Activated CD4-positive, alpha-beta T cell treated with anti-CD3 and anti-CD28 coated beads, Interleukin-2, amount 10 ng/mL, durations not matched to agents 7 days and 5 days (primary cell): ENCODE results near the gene LCLAT1. TPM values are rescaled to one million over a fixed set of nuclear protein-coding genes. Genes with fewer than 3 reads are reported as not detected.

Experiments used
- CTCF ChIA-PET: fragments of 350-600 bp; sonication (Branson Sonifier 250); formaldehyde crosslinking; loops from one replicate; lab custom pipeline; 2021; ENCODE audit warnings: antibody characterized with exemption; lab: Charles Lee
- POLR2A ChIA-PET: fragments of 350-600 bp; sonication (Branson Sonifier 250); formaldehyde crosslinking; loops from one replicate; lab custom pipeline; 2021; ENCODE audit warnings: antibody characterized with exemption; lab: Charles Lee
- DNase-seq: peaks from one replicate; pipeline ENCODE4 v3.0.0-alpha.2; 2020
- H3K27ac Mint-ChIP-seq: one replicate; pipeline ENCODE4 v1.8.0; 2021; ENCODE audit warnings: mild to moderate bottlenecking, moderate library complexity, mixed read lengths
- H3K27me3 Mint-ChIP-seq: one replicate; pipeline ENCODE4 v1.8.0; 2021; ENCODE audit warnings: mixed read lengths
- H3K36me3 Mint-ChIP-seq: one replicate; pipeline ENCODE4 v1.8.0; 2021; ENCODE audit warnings: low read depth, mixed read lengths
- H3K4me1 Mint-ChIP-seq: one replicate; pipeline ENCODE4 v1.8.0; 2021; ENCODE audit warnings: mixed read lengths
- H3K4me3 Mint-ChIP-seq: one replicate; pipeline ENCODE4 v1.8.0; 2021; ENCODE audit warnings: mild to moderate bottlenecking, moderate library complexity, mixed read lengths
- H3K9me3 Mint-ChIP-seq: one replicate; pipeline ENCODE4 v1.8.0; 2021; ENCODE audit warnings: mixed read lengths
- total RNA-seq, 2 experiments: library from RNA; stranded (reverse); gene quantifications; one replicate each; pipeline ENCODE4 v1.2.3, GENCODE V29; 2021

LCLAT1 gene
- total RNA-seq, 2 experiments from 2014 or later = 20.7 to 24.6 TPM

DNA sequence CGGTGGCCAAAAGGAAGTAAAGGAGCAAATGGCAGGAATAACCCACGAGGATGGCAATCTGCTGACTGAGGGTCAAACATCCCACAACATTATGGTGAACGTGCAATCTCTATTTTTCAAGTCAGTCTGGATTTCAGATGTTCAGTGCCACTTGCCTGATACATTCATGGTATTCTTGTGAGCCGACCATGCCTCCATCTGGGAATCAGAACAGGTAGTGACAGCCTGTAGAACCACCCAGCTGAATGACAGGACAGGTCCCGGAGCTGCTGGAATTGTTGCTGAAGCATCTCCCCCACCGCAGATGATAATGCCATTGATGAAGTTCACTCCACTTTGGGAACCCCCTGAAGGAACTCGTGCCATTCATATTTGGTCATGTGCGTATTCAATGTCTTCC, 237.0 kb downstream of the LCLAT1 start:
- no peak for DNase-seq
- H3K27ac Mint-ChIP-seq = no peak overlapping the region
- ChIA-PET CTCF (no interaction called here), POLR2A (no interaction called here)
- no peaks in the 10 kb centered on the region for H3K27me3 Mint-ChIP-seq
- H3K4me1 Mint-ChIP-seq = no peaks in the 10 kb centered on the region
- H3K36me3 Mint-ChIP-seq = no peaks in the 10 kb centered on the region
- no peak overlapping the region for H3K4me3 Mint-ChIP-seq
- H3K9me3 Mint-ChIP-seq = no peaks in the 10 kb centered on the region

DNA sequence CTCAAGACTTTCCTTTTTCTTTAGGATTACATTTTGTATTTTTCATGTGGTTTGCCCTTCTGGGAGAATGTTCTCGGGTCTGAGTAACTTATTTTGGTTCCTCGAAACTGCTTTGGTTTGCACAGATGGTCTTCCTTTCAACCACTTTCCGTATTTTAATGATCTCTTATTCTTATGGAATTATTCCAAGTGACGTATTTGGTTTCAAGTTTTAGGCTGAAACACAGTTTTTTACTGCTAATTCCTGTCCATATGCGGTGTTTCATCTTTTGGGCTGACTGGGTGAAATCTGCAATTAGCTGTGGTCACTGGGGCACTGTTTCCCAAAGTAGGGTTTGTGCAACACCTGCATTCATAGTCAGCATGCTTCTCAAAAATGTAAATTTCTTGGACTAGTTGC, 237.5 kb downstream of the LCLAT1 start:
- ChIA-PET CTCF (no interaction called here), POLR2A (no interaction called here)
- H3K4me3 Mint-ChIP-seq = no peak overlapping the region
- no peak overlapping the region for H3K27ac Mint-ChIP-seq
- no peaks in the 10 kb centered on the region for H3K4me1 Mint-ChIP-seq
- DNase-seq = no peak
- H3K27me3 Mint-ChIP-seq = no peaks in the 10 kb centered on the region
- H3K36me3 Mint-ChIP-seq = no peaks in the 10 kb centered on the region
- H3K9me3 Mint-ChIP-seq = no peaks in the 10 kb centered on the region

DNA sequence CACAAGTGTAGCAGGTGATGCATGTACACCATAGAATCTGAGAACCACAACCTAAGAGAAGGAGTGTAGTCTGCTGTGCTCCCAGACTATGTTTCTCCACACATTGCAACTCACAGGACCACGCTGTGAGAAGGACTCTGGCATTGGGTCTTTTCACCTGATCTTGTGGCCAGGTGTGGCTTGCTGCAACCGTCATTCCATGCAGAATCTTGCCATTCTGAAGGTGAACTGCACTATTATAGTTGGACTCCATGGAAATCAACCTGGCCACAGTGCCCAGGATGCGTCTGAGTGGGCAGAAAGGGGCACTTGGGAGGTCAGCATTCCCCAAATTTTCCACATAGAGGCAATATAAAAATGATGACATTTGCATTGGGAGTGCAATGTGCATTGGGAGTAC, 237.9 kb downstream of the LCLAT1 start:
- Mint-ChIP-seq H3K4me3 (no peak overlapping the region), H3K27ac (no peak overlapping the region), H3K36me3 (no peaks in the 10 kb centered on the region), H3K27me3 (no peaks in the 10 kb centered on the region), H3K4me1 (no peaks in the 10 kb centered on the region), H3K9me3 (no peaks in the 10 kb centered on the region)
- ChIA-PET POLR2A (no interaction called here), CTCF (interaction anchor here (3.4 kb wide), 1 partner anchor 26 kb away, joined by 19 read pairs; no protein-coding TSS in a partner anchor)
- DNase-seq = no peak

DNA sequence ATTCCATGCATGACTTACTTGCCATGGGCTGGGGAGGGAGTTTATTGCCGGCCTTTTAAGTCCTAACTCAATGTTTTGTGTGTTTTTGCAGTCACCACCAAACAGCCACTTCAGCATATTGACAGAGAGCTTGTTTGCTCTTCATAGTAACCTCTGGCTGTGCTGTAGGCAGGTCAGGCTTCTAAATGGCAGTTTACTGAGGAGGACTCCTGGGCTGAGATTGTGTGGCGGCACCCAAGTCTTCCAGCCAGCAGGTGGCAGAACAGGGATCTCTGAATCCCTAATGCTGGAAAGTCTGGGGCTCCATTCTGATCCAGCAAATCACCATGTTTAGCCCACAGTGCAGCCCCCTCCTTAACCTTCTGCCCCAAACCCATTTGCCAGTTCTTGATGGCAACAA, 239.0 kb downstream of the LCLAT1 start:
- ChIA-PET POLR2A (no interaction called here), CTCF (interaction anchor here (0.7 to 3.4 kb wide), 4 partner anchors 10 to 521 kb away, joined by 3 to 19 read pairs (median 6); no protein-coding TSS in a partner anchor)
- H3K4me1 Mint-ChIP-seq = no peaks in the 10 kb centered on the region
- H3K9me3 Mint-ChIP-seq = no peaks in the 10 kb centered on the region
- H3K27me3 Mint-ChIP-seq = no peaks in the 10 kb centered on the region
- no peak overlapping the region for H3K27ac Mint-ChIP-seq
- no peak for DNase-seq
- no peak overlapping the region for H3K4me3 Mint-ChIP-seq
- no peaks in the 10 kb centered on the region for H3K36me3 Mint-ChIP-seq

DNA sequence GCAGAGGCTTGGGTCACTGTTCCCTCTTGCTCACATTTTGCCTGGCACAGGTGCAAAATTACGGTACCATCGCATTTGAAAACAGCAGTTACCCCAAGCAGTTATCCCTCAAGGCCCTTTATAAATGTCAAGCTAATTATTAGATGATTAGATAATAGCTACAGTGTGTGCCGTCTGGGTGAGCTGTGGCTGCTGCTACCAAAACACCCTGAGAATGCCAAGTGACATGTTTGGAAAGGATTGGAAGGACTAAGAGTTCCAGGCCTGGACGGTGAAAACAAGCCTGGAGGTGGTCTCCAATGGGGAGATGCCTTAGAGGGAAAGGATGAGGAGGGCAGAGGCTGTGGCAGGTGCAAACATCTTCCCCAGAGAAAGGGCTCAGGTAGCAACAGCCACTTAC, 239.6 kb downstream of the LCLAT1 start:
- no peak overlapping the region for H3K27ac Mint-ChIP-seq
- H3K4me3 Mint-ChIP-seq = no peak overlapping the region
- H3K9me3 Mint-ChIP-seq = no peaks in the 10 kb centered on the region
- H3K4me1 Mint-ChIP-seq = no peaks in the 10 kb centered on the region
- H3K27me3 Mint-ChIP-seq = no peaks in the 10 kb centered on the region
- CTCF ChIA-PET = interaction anchor here (0.7 to 3.4 kb wide), 4 partner anchors 9 to 522 kb away, joined by 3 to 19 read pairs (median 6); no protein-coding TSS in a partner anchor
- no peak for DNase-seq
- no peaks in the 10 kb centered on the region for H3K36me3 Mint-ChIP-seq
- POLR2A ChIA-PET = no interaction called here

DNA sequence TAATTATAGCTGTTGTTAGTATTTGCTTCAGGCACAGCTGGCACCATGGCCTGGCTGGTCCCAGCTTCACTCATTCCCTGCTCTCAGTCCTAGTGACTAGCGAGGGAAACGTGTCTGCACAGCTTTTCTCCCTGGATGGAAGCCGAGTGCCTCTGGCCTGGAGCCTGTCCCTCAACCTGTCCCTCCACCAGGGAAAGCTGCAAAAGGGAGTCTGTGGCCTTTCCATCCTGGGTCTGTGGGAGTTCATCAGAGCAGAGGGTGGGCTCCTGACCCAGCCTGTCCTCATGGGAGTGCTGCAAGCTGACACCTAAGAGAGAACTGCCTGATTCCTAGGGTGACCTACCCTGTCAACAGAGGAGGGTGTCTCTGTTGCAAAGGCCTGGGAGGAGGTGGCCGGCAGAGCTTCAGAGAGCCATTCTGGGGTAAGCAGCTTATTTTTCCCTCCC, 241.9 kb downstream of the LCLAT1 start:
- POLR2A ChIA-PET = no interaction called here
- no peak overlapping the region for H3K4me3 Mint-ChIP-seq

DNA sequence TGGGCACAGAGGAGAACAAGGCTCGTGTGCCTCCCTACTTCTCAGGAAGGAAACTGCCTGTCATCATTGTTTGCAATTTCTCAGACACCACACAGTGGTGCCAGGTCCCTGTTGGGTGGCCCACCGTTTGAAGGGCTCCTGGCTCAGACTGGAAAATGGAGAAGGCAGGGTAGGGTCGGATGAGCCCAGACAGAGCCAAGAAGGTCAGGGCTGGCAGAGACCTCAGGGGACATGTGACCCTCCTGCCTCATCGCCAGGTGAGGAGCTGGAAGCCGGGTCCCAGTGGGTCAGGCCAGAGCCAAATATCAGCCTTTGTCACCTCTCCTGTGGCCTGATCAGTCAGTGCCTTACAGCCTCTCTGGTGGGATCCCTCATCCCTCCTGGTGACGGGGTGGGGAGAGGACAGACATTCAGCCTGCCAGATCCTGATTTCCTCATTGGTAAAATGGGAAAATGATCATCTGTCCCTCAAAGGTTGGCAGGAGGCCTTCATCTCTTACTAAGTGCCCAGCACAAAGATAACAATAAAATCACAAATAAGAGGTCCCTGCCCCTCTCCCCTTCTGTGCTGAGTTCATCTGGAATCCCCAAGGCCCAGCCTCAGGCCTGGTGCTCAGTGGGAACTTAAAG, 242.6 kb downstream of the LCLAT1 start:
- no peak overlapping the region for H3K4me3 Mint-ChIP-seq
- no peaks in the 10 kb centered on the region for H3K36me3 Mint-ChIP-seq
- no peak for DNase-seq
- no peaks in the 10 kb centered on the region for H3K4me1 Mint-ChIP-seq
- ChIA-PET POLR2A (no interaction called here), CTCF (interaction anchor here (0.9 to 1.3 kb wide), 5 partner anchors 16 to 475 kb away, joined by 3 to 5 read pairs (median 3); no protein-coding TSS in a partner anchor)
- no peaks in the 10 kb centered on the region for H3K9me3 Mint-ChIP-seq
- no peak overlapping the region for H3K27ac Mint-ChIP-seq
- H3K27me3 Mint-ChIP-seq = no peaks in the 10 kb centered on the region

More for the DNA sequence above, 241.9 kb downstream of the LCLAT1 start:
- Mint-ChIP-seq H3K27me3 (no peaks in the 10 kb centered on the region), H3K27ac (no peak overlapping the region), H3K9me3 (no peaks in the 10 kb centered on the region), H3K36me3 (no peaks in the 10 kb centered on the region), H3K4me1 (no peaks in the 10 kb centered on the region)
- DNase-seq = no peak
- CTCF ChIA-PET = interaction anchor here (0.5 to 1.3 kb wide), 7 partner anchors 13 to 474 kb away, joined by 3 to 5 read pairs (median 3); no protein-coding TSS in a partner anchor

DNA sequence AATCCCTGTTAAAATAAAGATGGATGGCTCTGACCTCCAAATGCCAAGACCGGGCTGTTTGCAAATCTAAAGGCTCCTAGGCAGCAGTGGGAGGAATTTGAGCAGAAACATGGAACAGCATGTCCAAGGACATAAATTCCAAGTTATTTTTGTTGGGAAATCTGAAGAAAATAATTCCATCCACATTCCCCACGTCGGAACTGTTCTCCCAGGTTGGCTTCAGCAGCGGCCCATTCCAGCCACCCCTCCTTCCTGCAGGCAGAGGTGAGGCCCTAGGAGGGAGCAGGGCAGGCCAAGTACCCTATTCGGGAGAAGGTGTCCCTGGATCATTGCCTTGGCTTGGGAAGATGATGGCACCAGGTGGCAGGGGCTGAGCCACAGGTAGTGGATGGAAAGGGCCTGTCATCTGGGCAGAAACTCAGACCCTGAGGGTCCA, 243.1 kb downstream of the LCLAT1 start:
- H3K9me3 Mint-ChIP-seq = no peaks in the 10 kb centered on the region
- no peaks in the 10 kb centered on the region for H3K4me1 Mint-ChIP-seq
- no peak overlapping the region for H3K4me3 Mint-ChIP-seq
- H3K27me3 Mint-ChIP-seq = no peaks in the 10 kb centered on the region
- ChIA-PET CTCF (no interaction called here), POLR2A (no interaction called here)
- H3K27ac Mint-ChIP-seq = no peak overlapping the region
- DNase-seq = no peak
- no peaks in the 10 kb centered on the region for H3K36me3 Mint-ChIP-seq

DNA sequence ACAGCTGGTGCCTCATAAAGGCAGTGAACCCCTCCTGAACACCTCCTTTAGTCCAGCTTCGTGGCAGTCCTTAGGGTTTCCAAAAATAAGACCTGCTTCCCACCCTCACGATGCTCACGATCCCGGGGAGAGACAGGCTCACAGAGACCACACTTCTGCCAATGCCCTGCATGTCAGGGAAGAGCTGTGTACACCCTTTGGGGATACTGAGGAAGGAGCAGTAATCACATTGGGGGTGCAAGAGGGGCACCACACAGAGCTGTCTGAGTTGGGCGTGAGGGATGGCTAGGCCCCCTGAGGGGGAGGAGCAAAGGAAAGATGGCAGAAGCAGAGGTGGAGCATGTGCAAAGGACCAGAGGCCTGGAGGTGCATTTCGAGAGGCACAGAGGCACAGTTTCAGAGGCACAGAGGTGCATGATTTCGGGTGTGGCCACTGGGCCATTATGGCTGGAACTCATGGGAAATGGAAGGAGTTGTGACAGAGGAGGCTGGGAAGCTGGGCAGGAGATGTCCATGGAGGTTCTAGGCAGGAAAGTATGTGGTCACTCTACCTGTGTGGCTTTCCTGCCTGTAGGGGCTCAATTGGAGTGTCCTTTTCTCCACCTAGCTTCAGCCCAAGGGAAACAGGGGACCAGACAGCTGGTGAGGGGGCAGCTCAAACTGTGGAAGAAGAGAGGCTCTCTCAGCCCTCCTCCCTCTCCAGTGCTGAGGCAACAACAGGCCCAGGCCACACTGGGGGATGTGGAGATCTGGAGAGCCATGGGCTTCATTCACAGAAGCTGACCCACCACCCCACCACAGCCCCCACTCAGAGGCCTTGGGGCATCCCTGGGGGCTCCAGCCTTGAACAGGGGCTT, 244.3 kb downstream of the LCLAT1 start:
- Mint-ChIP-seq H3K9me3 (no peaks in the 10 kb centered on the region), H3K27ac (no peak overlapping the region), H3K27me3 (no peaks in the 10 kb centered on the region), H3K4me1 (no peaks in the 10 kb centered on the region), H3K4me3 (no peak overlapping the region), H3K36me3 (no peaks in the 10 kb centered on the region)
- POLR2A ChIA-PET = no interaction called here
- CTCF ChIA-PET = interaction anchor here (1.1 to 1.6 kb wide), 2 partner anchors 16 to 20 kb away, joined by 4 to 7 read pairs; no protein-coding TSS in a partner anchor
- DNase-seq = no peak

DNA sequence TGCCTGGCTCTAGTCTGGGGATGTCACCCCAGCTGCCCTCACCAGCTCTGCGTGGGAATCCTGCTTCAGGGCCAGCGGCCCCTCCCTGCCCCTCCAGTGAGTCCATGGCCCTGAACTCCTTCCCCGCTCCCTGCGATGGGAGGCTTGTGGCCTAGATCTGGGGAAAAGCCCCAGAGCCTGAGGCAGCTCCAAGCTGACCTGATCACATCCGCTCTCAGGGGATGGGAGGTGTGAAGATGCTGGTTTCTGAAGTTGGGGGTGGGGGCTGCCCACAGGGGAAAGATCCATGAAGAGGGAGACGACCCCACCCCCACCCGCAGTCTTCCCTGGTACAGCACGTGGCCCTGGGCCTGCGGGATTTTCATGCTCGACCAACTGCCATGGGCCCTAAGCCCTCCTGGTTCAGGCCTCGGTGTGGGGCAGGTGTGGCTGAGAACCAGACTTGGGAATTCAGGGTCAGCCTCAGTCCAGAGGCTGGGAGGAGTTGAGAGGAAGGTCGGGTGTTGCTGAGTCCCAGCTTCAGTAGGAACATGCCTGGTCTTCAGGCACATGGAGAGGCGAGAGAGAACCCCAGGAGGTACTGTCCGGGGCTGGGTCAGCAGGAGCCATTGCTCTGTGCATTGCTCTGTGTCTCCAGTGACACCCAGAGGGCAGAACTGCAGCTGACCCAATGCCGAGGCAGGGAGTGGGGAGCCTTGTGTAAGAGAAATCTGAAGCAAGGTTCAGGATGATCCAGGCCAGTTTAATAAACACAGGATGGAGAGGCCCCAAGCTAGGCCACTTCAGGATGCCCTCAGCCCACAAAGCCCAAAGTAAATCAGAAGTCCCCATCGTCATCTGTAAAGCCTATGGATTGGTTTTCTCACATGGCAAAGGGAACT, 245.1 kb downstream of the LCLAT1 start:
- ChIA-PET CTCF (interaction anchor here (1.1 to 6.1 kb wide), 4 partner anchors 15 to 22 kb away, joined by 4 to 29 read pairs (median 6); no protein-coding TSS in a partner anchor), POLR2A (no interaction called here)
- Mint-ChIP-seq H3K4me3 (no peak overlapping the region), H3K9me3 (no peaks in the 10 kb centered on the region), H3K27me3 (no peaks in the 10 kb centered on the region), H3K4me1 (no peaks in the 10 kb centered on the region), H3K36me3 (no peaks in the 10 kb centered on the region), H3K27ac (no peak overlapping the region)
- DNase-seq = no peak

DNA sequence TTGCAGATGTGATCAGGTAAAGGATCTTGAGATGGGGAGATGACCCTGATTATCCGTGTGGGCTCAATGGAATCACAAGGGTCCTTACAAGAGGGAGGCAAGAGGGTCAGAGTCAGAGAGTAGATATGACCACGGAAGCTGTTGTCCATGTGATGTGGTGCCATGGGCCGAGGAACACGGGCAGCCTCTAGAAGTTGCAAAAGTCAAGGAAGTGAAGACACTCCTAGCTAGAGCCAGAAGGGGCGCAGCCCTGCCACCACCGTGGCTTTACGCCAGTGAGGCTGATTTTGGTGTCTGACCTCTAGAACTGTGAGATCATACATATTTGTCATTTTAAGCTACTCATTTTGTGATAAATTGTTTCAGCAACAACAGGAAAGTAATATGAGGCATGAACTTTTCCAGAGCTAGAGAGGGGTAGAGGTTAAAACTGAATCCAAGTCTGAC, 245.8 kb downstream of the LCLAT1 start:
- Mint-ChIP-seq H3K27ac (no peak overlapping the region), H3K4me1 (no peaks in the 10 kb centered on the region), H3K27me3 (no peaks in the 10 kb centered on the region), H3K36me3 (no peaks in the 10 kb centered on the region), H3K4me3 (no peak overlapping the region), H3K9me3 (no peaks in the 10 kb centered on the region)
- CTCF ChIA-PET = interaction anchor here (1.7 to 6.1 kb wide), 2 partner anchors 19 to 22 kb away, joined by 5 to 29 read pairs; no protein-coding TSS in a partner anchor
- POLR2A ChIA-PET = no interaction called here
- no peak for DNase-seq
